BE2C (cell line): Measurements from ENCODE around the gene PTH2.

Experiments used
- DNase-seq: peaks from one replicate; pipeline ENCODE4 v3.0.0-alpha.2; 2020
- H3K27me3 ChIP-seq: fragments of 250-450 bp; sonication (Bioruptor Pico); 2 replicates; pipeline ENCODE4 v1.5.1; 2020; ENCODE audit warnings: mild to moderate bottlenecking
- H3K36me3 ChIP-seq: fragments of 250-450 bp; sonication (Bioruptor Pico); 2 replicates; pipeline ENCODE4 v1.5.1; 2020; ENCODE audit warnings: mild to moderate bottlenecking
- H3K4me1 ChIP-seq: fragments of 250-450 bp; sonication (Bioruptor Pico); 2 replicates; pipeline ENCODE4 v1.5.1; 2020
- H3K4me3 ChIP-seq: 2 replicates; pipeline ENCODE4 v1.5.1; 2011; ENCODE audit warnings: low read depth, low read length
- H3K9me3 ChIP-seq: fragments of 250-450 bp; sonication (Bioruptor Pico); 2 replicates; pipeline ENCODE4 v1.5.1; 2020
- TF ChIP-seq, protein P1 (sequence below): IDR thresholded peaks from 2 replicates; pipeline ENCODE4 v1.5.1; 2012; ENCODE audit warnings: mild to moderate bottlenecking, low read depth, low read length

Gene PTH2

DNA sequence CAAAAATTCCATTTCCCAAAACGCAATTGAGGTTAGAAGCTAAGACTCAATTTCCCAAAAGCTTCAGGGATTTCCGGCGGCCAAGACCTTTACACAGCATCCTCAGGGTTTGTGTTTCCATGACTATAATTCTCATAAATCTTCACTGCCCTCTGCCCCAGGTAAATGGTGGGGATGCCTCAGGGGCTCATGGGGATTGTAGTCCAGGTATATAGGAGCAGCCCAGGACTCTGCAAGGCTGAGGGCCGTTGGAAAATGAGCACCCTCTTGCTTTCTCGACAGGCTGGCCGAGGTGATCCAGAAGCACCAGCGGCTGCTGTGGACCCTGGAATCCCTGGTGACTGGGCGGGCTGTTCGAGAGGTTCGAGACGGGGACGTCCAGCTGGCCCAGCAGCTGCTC, 36.1 kb upstream of the PTH2 start:
- no peaks in the 10 kb centered on the region for H3K4me1 ChIP-seq
- DNase-seq, result no peak

DNA sequence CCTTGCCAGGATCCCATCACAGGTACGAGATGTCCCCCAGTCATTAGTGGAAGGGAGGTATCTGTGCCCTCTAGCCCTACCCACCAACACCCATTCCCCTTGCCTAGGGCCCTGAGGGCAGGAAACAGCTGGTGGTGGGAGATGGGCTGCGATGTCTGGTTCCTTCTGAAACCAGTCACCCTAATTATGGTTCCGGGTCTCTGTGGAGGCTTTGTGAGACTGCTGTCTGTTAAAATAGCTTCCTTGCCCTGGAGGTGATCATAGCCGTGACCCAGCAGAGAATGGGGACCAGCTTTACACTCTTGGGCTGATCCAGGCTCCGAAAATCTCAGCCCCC, 35.3 kb upstream of the PTH2 start:
- H3K27me3 ChIP-seq, result no peaks in the 10 kb centered on the region
- no peaks in the 10 kb centered on the region for H3K4me1 ChIP-seq
- no peak overlapping the region for H3K4me3 ChIP-seq
- TF ChIP-seq, protein P1, sequence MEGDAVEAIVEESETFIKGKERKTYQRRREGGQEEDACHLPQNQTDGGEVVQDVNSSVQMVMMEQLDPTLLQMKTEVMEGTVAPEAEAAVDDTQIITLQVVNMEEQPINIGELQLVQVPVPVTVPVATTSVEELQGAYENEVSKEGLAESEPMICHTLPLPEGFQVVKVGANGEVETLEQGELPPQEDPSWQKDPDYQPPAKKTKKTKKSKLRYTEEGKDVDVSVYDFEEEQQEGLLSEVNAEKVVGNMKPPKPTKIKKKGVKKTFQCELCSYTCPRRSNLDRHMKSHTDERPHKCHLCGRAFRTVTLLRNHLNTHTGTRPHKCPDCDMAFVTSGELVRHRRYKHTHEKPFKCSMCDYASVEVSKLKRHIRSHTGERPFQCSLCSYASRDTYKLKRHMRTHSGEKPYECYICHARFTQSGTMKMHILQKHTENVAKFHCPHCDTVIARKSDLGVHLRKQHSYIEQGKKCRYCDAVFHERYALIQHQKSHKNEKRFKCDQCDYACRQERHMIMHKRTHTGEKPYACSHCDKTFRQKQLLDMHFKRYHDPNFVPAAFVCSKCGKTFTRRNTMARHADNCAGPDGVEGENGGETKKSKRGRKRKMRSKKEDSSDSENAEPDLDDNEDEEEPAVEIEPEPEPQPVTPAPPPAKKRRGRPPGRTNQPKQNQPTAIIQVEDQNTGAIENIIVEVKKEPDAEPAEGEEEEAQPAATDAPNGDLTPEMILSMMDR, result no peak
- peak; percentile 53 for DNase-seq
- H3K9me3 ChIP-seq, result no peaks in the 10 kb centered on the region
- 0 out of 2 replicates have a peak, but pooled peaks cover 3% of the 10 kb centered on the region for H3K36me3 ChIP-seq

More for the DNA sequence above, 36.1 kb upstream of the PTH2 start:
- Histone ChIP-seq H3K27me3 (no peaks in the 10 kb centered on the region), H3K9me3 (no peaks in the 10 kb centered on the region), H3K36me3 (0 out of 2 replicates have a peak, but pooled peaks cover 3% of the 10 kb centered on the region), H3K4me3 (no peak overlapping the region)
- TF ChIP-seq, protein P1, result no peak

DNA sequence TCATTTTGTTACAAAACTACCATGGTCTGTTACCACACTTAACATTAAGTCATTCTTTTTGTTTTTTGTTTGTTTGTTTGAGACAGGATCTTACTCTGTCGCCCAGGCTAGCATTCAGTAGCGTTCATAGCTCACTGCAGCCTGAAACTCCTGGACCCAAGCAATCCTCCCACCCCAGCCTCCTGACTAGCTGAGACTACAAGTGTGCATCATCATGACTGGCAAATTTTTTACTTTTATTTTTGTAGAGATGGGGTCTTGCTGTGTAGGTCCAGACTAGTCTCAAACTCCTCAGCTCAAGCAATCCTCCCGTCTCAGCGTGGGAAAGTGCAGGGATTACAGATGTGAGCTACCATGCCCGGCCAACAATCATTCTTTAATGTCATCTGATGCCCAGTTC, 33.1 kb upstream of the PTH2 start:
- no peak for DNase-seq
- Histone ChIP-seq H3K27me3 (no peaks in the 10 kb centered on the region), H3K4me1 (no peaks in the 10 kb centered on the region), H3K9me3 (no peaks in the 10 kb centered on the region), H3K36me3 (no peaks in the 10 kb centered on the region), H3K4me3 (no peak overlapping the region)
- TF ChIP-seq, protein P1, result no peak

DNA sequence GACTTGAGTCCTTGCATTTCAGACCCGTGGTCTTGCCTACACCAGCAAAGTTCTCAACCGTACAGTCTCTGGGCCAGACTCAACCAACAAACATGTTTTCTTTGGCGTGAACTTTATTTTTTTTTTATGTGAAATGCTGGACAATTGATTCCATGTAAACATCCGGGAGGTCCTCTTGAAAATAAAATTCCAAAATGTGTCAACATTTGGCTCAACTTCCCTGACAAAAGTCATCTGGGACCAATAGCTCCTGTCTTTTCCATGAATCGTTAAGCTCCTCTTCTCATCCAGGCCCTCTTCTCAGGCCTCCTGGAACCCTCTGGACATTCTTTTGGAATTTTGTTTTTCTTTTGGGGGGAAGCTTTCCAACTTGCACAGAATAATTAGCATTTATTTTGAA, 32.5 kb upstream of the PTH2 start:
- Histone ChIP-seq H3K9me3 (no peaks in the 10 kb centered on the region), H3K4me1 (no peaks in the 10 kb centered on the region), H3K4me3 (no peak overlapping the region), H3K27me3 (no peaks in the 10 kb centered on the region), H3K36me3 (no peaks in the 10 kb centered on the region)
- no peak for DNase-seq
- TF ChIP-seq, protein P1, result no peak

DNA sequence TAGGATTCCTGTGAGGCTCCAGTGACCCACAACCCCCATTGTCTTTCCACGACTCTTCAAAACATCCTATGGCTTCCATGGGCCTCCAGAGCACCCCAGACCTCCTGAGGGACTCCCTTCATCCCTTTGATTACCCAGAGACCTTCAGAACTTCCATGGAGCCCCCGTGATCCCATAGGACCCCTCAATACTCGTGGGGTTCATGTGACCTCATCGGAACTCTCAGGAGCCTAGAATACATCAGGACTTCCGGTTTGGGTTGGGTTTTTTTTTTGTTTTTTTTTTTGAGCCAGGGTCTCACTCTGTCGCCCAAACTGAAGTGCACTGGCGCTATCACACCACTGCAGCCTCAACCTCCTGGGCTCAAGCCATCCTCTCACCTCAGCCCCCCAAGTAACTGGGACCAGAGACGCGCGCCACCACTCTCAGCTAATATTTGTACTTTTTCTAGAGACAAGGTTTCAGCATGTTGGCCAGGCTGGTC, 30.6 kb upstream of the PTH2 start:
- TF ChIP-seq, protein P1, result no peak
- H3K9me3 ChIP-seq, result no peaks in the 10 kb centered on the region
- H3K4me1 ChIP-seq, result no peaks in the 10 kb centered on the region
- H3K27me3 ChIP-seq, result no peaks in the 10 kb centered on the region
- DNase-seq, result no peak
- peak overlapping the region; percentile 76 for H3K4me3 ChIP-seq
- H3K36me3 ChIP-seq, result peaks cover 9% of the 10 kb centered on the region

DNA sequence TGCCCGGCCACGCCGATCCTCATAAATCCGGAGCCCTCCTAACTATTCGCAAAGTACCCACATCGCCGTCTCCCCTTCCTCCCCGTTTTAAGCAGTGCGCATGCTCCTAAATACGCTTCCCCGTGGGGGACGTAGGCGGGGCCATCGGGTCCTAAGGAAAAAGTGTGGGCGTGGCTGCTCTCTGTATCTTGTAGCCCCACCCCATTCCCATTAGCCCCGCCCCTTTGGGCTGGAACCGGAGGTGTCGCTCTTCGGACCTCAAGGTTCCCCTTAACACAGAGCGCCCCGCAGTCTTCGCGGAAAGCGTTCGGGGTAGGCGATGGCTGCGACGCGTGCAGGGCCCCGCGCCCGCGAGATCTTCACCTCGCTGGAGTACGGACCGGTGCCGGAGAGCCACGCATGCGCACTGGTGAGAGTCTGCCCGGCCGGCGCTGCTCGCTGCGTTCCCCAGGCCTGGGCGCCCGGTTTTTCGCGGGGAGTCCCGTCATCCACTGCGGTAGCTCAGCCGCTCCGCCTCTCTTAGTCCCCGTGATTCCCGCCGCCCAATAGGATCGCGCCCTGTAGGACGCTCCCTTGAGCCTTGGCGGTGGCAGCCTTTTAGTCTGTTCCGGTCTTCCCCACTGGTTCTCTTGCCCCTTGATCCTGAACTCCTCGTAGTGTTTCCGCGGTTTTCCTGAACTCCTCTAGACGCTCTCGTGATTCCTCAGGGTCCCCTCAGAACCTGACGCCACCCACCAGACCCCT, 29.9 kb upstream of the PTH2 start, which contains the start of gene ALDH16A1:
TSS of gene ALDH16A1 (plus strand) at position 213 of the 744 bp plus-strand sequence. CDS start at position 320, 107 bp downstream.
- Histone ChIP-seq H3K4me3 (peak within 1 kb of the TSS; percentile 76), H3K4me1 (no peaks in the 10 kb centered on the region), H3K36me3 (peaks cover 14% of the 10 kb centered on the region), H3K9me3 (no peaks in the 10 kb centered on the region), H3K27me3 (no peaks in the 10 kb centered on the region)
- TF ChIP-seq, protein P1, result no peak
- peak; percentile 99 for DNase-seq
